Stimulated activated CD4-positive, alpha-beta T cell treated with anti-CD3 and anti-CD28 coated beads, Interleukin-4, amount 100 ng/mL, for 4 hours (primary cell): Measurements from ENCODE around the gene DGKK.
"Not testable (repeated sequence)": the region's sequence is repeated elsewhere in the genome, so short reads cannot be mapped to it uniquely, and the experiment has no call there.

Experiments
- DNase-seq, 2 experiments: peaks; one replicate each; pipeline ENCODE4 v3.0.0-alpha.2; 2020

DGKK gene

GRCh38 chrX:50407976-50408375 lies 62.6 kb downstream of the DGKK start:
- DNase-seq, result no peak

GRCh38 chrX:50403903-50404302 lies 66.7 kb downstream of the DGKK start:
- DNase-seq, result no peak

- no peak for DNase-seq
Measured at GRCh38 chrX:50402886-50403285, 67.7 kb downstream of the DGKK start.

- no peak for DNase-seq
Measured at GRCh38 chrX:50393902-50394301, 76.7 kb downstream of the DGKK start.

GRCh38 chrX:50386520-50386919 lies 84.1 kb downstream of the DGKK start:
- no peak for DNase-seq

GRCh38 chrX:50381729-50382415 lies 88.8 kb downstream of the DGKK start:
- DNase-seq, result no peak

- DNase-seq, result no peak
Measured at GRCh38 chrX:50375481-50376267, 95.0 kb downstream of the DGKK start.

- no peak for DNase-seq
Measured at GRCh38 chrX:50372966-50373365, 97.7 kb downstream of the DGKK start.

GRCh38 chrX:50343917-50344316 lies 126.7 kb downstream of the DGKK start:
- DNase-seq, result no peak

GRCh38 chrX:50333308-50333707 lies 137.3 kb downstream of the DGKK start:
- DNase-seq, result no peak

- DNase-seq, result not testable (repeated sequence)
Measured at GRCh38 chrX:50332668-50333067, 138.0 kb downstream of the DGKK start.

- no peak for DNase-seq
Measured at GRCh38 chrX:50327235-50327634, 143.4 kb downstream of the DGKK start.
